ENCODE results near the gene GREB1.

GREB1 gene

DNA sequence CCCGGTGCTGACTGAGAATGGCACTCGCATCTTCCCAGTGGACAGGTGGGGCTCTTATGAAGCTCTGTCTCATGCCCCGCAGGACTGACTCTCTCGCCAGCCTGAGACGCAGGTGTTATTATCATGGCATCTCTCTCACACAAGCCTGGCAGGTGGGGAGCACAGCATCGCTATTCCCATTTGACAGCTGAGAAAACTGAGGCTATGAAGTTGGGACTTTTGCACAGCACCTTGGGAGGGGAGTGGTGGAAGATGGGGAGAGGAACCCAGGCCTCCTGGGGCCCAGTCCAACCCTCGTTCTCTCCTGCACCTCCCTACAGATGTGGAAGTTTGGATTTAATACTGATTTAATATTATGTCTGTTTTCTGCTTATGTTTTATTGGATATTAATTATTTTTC lies 145.2 kb downstream of the GREB1 start:
- H3K4me1 ChIP-seq (ENCODE audit: control insufficient read depth, insufficient read depth, low read length): no peaks in the 10 kb centered on the region
- POLR2A ChIA-PET: no interaction called here

GRCh38 chr2:11679486-11680181 lies 145.8 kb downstream of the GREB1 start:
- Histone ChIP-seq H3K36me3 (ENCODE audit: control insufficient read depth in 2 of 2, insufficient read depth in 1 of 2, low read length in 2 of 2) (no peaks in the 10 kb centered on the region), H3K4me1 (ENCODE audit: control insufficient read depth, insufficient read depth, low read length) (no peaks in the 10 kb centered on the region), H3K4me3 (ENCODE audit: low read depth, low read length) (no peak overlapping the region), H3K9me3 (ENCODE audit: control insufficient read depth, insufficient read depth, low read depth, low read length) (no peaks in the 10 kb centered on the region), H3K27ac (ENCODE audit: extremely low read depth, low read depth, low read length) (no peak overlapping the region)
- ChIA-PET POLR2A (no interaction called here), CTCF (interaction anchor here (1.8 to 3.9 kb wide), 5 partner anchors 8 to 200 kb away, joined by 8 to 39 read pairs (median 14); no protein-coding TSS in a partner anchor)
- TF ChIP-seq ZFHX2 (tag by site-specific recombination; conservative IDR thresholded peaks at IDR 0.05): 0 out of 2 replicates have a peak, but pooled peaks have one; percentile 10
- TF ChIP-seq, protein P1, sequence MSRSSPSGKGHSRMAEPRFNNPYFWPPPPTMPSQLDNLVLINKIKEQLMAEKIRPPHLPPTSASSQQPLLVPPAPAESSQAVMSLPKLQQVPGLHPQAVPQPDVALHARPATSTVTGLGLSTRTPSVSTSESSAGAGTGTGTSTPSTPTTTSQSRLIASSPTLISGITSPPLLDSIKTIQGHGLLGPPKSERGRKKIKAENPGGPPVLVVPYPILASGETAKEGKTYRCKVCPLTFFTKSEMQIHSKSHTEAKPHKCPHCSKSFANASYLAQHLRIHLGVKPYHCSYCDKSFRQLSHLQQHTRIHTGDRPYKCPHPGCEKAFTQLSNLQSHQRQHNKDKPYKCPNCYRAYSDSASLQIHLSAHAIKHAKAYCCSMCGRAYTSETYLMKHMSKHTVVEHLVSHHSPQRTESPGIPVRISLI (tag by site-specific recombination; IDR thresholded peaks at IDR 0.05): no peak

More for the DNA sequence above, 145.2 kb downstream of the GREB1 start:
- CTCF ChIA-PET: interaction anchor here (0.5 to 3.1 kb wide), 5 partner anchors 9 to 399 kb away, joined by 3 to 11 read pairs (median 4); no protein-coding TSS in a partner anchor
- H3K36me3 ChIP-seq (ENCODE audit: control insufficient read depth in 2 of 2, insufficient read depth in 1 of 2, low read length in 2 of 2): no peaks in the 10 kb centered on the region
- TF ChIP-seq ZNF791 (tag by site-specific recombination; IDR thresholded peaks at IDR 0.05): no peak
- no peak for TF ChIP-seq ZNF280C (tag by site-specific recombination; IDR thresholded peaks at IDR 0.05)
- no peaks in the 10 kb centered on the region for H3K9me3 ChIP-seq (ENCODE audit: control insufficient read depth, insufficient read depth, low read depth, low read length)
- no peak overlapping the region for H3K27ac ChIP-seq (ENCODE audit: extremely low read depth, low read depth, low read length)
- H3K4me3 ChIP-seq (ENCODE audit: low read depth, low read length): no peak overlapping the region

- CTCF ChIA-PET: interaction anchor here (0.6 to 13.9 kb wide), 16 partner anchors 9 to 859 kb away, joined by 3 to 247 read pairs (median 8); a partner anchor contains a TSS
Measured at GRCh38 chr2:11680182-11680900, 146.5 kb downstream of the GREB1 start.

More at GRCh38 chr2:11680182-11680900, 146.5 kb downstream of the GREB1 start:
- Histone ChIP-seq H3K4me3 (ENCODE audit: low read depth, low read length) (no peak overlapping the region), H3K27ac (ENCODE audit: extremely low read depth, low read depth, low read length) (no peak overlapping the region), H3K9me3 (ENCODE audit: control insufficient read depth, insufficient read depth, low read depth, low read length) (no peaks in the 10 kb centered on the region), H3K4me1 (ENCODE audit: control insufficient read depth, insufficient read depth, low read length) (no peaks in the 10 kb centered on the region), H3K36me3 (ENCODE audit: control insufficient read depth in 2 of 2, insufficient read depth in 1 of 2, low read length in 2 of 2) (no peaks in the 10 kb centered on the region)
- POLR2A ChIA-PET: no interaction called here
- TF ChIP-seq TRIM28 (IDR thresholded peaks at IDR 0.05; ENCODE audit: borderline replicate concordance, low read length) (no peak), ZXDB (tag by site-specific recombination; IDR thresholded peaks at IDR 0.05) (no peak), ZBTB48 (tag by site-specific recombination; IDR thresholded peaks at IDR 0.05) (no peak), ZNF596 (tag by site-specific recombination; IDR thresholded peaks at IDR 0.05) (no peak), ZFP69B (tag by site-specific recombination; IDR thresholded peaks at IDR 0.05) (no peak), ZNF514 (tag by site-specific recombination; IDR thresholded peaks at IDR 0.05) (no peak)
- TF ChIP-seq, protein P2, sequence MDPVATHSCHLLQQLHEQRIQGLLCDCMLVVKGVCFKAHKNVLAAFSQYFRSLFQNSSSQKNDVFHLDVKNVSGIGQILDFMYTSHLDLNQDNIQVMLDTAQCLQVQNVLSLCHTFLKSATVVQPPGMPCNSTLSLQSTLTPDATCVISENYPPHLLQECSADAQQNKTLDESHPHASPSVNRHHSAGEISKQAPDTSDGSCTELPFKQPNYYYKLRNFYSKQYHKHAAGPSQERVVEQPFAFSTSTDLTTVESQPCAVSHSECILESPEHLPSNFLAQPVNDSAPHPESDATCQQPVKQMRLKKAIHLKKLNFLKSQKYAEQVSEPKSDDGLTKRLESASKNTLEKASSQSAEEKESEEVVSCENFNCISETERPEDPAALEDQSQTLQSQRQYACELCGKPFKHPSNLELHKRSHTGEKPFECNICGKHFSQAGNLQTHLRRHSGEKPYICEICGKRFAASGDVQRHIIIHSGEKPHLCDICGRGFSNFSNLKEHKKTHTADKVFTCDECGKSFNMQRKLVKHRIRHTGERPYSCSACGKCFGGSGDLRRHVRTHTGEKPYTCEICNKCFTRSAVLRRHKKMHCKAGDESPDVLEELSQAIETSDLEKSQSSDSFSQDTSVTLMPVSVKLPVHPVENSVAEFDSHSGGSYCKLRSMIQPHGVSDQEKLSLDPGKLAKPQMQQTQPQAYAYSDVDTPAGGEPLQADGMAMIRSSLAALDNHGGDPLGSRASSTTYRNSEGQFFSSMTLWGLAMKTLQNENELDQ (tag by site-specific recombination; IDR thresholded peaks at IDR 0.05; ENCODE audit: low read depth): no peak
